SK-N-SH treated with all-trans-retinoic acid at 6 μM for 48 hours (cell line): ENCODE measurements around the gene FANCM.

Experiments used
- ATAC-seq: fragments of 200-7000 bp; cut with Tn5 transposase; 3 replicates; pipeline ENCODE4 v1.9.1; 2020; ENCODE audit warnings: mild to moderate bottlenecking, moderate library complexity
- ARNTL ChIP-seq: fragments of 450-650 bp; formaldehyde crosslinking; IDR thresholded peaks from 2 replicates; pipeline ENCODE4 v1.5.0; 2020; ENCODE audit warnings: low read depth, mild to moderate bottlenecking, moderate library complexity, borderline replicate concordance
- BACH2 ChIP-seq: fragments of 250-450 bp; sonication (Bioruptor Pico); IDR thresholded peaks from 2 replicates; pipeline ENCODE4 v1.9.0; 2021; ENCODE audit warnings: mild to moderate bottlenecking, borderline replicate concordance
- CSDC2 ChIP-seq: fragments of 250-450 bp; sonication (Bioruptor Pico); IDR thresholded peaks from 2 replicates; pipeline ENCODE4 v1.5.0; 2020; ENCODE audit warnings: mild to moderate bottlenecking, moderate library complexity
- CSRNP3 ChIP-seq: fragments of 250-450 bp; sonication (Bioruptor Pico); IDR thresholded peaks from 2 replicates; pipeline ENCODE4 v1.5.1; 2021; ENCODE audit warnings: mild to moderate bottlenecking, moderate library complexity
- GLIS3 ChIP-seq: fragments of 250-450 bp; sonication (Bioruptor Pico); IDR thresholded peaks from 2 replicates; pipeline ENCODE4 v1.5.0; 2020; ENCODE audit warnings: mild to moderate bottlenecking, moderate library complexity
- PATZ1 ChIP-seq: fragments of 250-450 bp; sonication (Bioruptor Pico); IDR thresholded peaks from 2 replicates; pipeline ENCODE4 v1.8.0; 2020; ENCODE audit warnings: mild to moderate bottlenecking, moderate library complexity, borderline replicate concordance
- PPARA ChIP-seq: fragments of 250-450 bp; sonication (Bioruptor Pico); IDR thresholded peaks from 2 replicates; pipeline ENCODE4 v1.5.0; 2020; ENCODE audit warnings: mild to moderate bottlenecking, borderline replicate concordance
- RARB ChIP-seq: fragments of 250-450 bp; sonication (Bioruptor Pico); IDR thresholded peaks from 2 replicates; pipeline ENCODE4 v1.8.0; 2021; ENCODE audit warnings: mild to moderate bottlenecking, moderate library complexity
- SNAI2 ChIP-seq: fragments of 250-450 bp; sonication (Bioruptor Pico); IDR thresholded peaks from 2 replicates; pipeline ENCODE4 v1.5.0; 2020; ENCODE audit warnings: mild to moderate bottlenecking, moderate library complexity
- ZC3H10 ChIP-seq: fragments of 250-450 bp; sonication (Bioruptor Pico); IDR thresholded peaks from 2 replicates; pipeline ENCODE4 v1.5.1; 2021; ENCODE audit warnings: mild to moderate bottlenecking, moderate library complexity
- ZFP30 ChIP-seq: fragments of 450-650 bp; formaldehyde crosslinking; IDR thresholded peaks from 2 replicates; pipeline ENCODE4 v1.5.0; 2022; ENCODE audit warnings: mild to moderate bottlenecking, moderate library complexity
- ZNF565 ChIP-seq: fragments of 450-650 bp; formaldehyde crosslinking; conservative IDR thresholded peaks from 2 replicates; pipeline ENCODE4 v1.5.0; 2020; ENCODE audit warnings: low read depth, mild to moderate bottlenecking, moderate library complexity
- ZNF70 ChIP-seq: fragments of 450-650 bp; formaldehyde crosslinking; IDR thresholded peaks from 2 replicates; pipeline ENCODE4 v1.5.0; 2020; ENCODE audit warnings: mild to moderate bottlenecking, moderate library complexity
- TF ChIP-seq, protein P1 (sequence below): fragments of 250-450 bp; sonication (Bioruptor Pico); IDR thresholded peaks from 2 replicates; pipeline ENCODE4 v1.5.0; 2020; ENCODE audit warnings: mild to moderate bottlenecking, moderate library complexity
- TF ChIP-seq, protein P2 (sequence below): fragments of 250-450 bp; sonication (Bioruptor Pico); IDR thresholded peaks from 2 replicates; pipeline ENCODE4 v1.5.1; 2020; ENCODE audit warnings: low read depth, mild to moderate bottlenecking, moderate library complexity

FANCM gene

GRCh38 chr14:45112896-45113781 is 22.6 kb upstream of the FANCM start:
- no peak; the same call in 2 of the 3 replicates for ATAC-seq
- TF ChIP-seq CSDC2 (CRISPR knock-in tag) (no peak), SNAI2 (CRISPR knock-in tag) (no peak), ZFP30 (no peak), ZNF70 (CRISPR knock-in tag) (no peak), PPARA (CRISPR knock-in tag) (no peak)

- TF ChIP-seq CSRNP3 (CRISPR knock-in tag), result no peak
- no peak for TF ChIP-seq RARB (CRISPR knock-in tag)
- no peak for TF ChIP-seq GLIS3
- no peak for TF ChIP-seq PATZ1 (CRISPR knock-in tag)
- no peak for TF ChIP-seq ZNF565 (CRISPR knock-in tag)
- TF ChIP-seq ZC3H10 (CRISPR knock-in tag), result no peak
- no peak for TF ChIP-seq ARNTL (CRISPR knock-in tag)
- no peak for TF ChIP-seq ZFP30
- TF ChIP-seq BACH2 (CRISPR knock-in tag), result no peak
- no peak for TF ChIP-seq ZNF70 (CRISPR knock-in tag)
- no peak for TF ChIP-seq SNAI2 (CRISPR knock-in tag)
- ATAC-seq, result no peak
These were observed 21.4 kb upstream of the FANCM start for GRCh38 chr14:45114327-45114726.

- TF ChIP-seq CSRNP3 (CRISPR knock-in tag), result no peak
- TF ChIP-seq, protein P1, sequence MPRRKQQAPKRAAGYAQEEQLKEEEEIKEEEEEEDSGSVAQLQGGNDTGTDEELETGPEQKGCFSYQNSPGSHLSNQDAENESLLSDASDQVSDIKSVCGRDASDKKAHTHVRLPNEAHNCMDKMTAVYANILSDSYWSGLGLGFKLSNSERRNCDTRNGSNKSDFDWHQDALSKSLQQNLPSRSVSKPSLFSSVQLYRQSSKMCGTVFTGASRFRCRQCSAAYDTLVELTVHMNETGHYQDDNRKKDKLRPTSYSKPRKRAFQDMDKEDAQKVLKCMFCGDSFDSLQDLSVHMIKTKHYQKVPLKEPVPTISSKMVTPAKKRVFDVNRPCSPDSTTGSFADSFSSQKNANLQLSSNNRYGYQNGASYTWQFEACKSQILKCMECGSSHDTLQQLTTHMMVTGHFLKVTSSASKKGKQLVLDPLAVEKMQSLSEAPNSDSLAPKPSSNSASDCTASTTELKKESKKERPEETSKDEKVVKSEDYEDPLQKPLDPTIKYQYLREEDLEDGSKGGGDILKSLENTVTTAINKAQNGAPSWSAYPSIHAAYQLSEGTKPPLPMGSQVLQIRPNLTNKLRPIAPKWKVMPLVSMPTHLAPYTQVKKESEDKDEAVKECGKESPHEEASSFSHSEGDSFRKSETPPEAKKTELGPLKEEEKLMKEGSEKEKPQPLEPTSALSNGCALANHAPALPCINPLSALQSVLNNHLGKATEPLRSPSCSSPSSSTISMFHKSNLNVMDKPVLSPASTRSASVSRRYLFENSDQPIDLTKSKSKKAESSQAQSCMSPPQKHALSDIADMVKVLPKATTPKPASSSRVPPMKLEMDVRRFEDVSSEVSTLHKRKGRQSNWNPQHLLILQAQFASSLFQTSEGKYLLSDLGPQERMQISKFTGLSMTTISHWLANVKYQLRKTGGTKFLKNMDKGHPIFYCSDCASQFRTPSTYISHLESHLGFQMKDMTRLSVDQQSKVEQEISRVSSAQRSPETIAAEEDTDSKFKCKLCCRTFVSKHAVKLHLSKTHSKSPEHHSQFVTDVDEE, result no peak
- TF ChIP-seq, protein P2, sequence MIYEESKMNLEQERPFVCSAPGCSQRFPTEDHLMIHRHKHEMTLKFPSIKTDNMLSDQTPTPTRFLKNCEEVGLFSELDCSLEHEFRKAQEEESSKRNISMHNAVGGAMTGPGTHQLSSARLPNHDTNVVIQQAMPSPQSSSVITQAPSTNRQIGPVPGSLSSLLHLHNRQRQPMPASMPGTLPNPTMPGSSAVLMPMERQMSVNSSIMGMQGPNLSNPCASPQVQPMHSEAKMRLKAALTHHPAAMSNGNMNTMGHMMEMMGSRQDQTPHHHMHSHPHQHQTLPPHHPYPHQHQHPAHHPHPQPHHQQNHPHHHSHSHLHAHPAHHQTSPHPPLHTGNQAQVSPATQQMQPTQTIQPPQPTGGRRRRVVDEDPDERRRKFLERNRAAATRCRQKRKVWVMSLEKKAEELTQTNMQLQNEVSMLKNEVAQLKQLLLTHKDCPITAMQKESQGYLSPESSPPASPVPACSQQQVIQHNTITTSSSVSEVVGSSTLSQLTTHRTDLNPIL (CRISPR knock-in tag), result no peak
- no peak for ATAC-seq
These were observed 17.1 kb upstream of the FANCM start for GRCh38 chr14:45118594-45118993.

DNA sequence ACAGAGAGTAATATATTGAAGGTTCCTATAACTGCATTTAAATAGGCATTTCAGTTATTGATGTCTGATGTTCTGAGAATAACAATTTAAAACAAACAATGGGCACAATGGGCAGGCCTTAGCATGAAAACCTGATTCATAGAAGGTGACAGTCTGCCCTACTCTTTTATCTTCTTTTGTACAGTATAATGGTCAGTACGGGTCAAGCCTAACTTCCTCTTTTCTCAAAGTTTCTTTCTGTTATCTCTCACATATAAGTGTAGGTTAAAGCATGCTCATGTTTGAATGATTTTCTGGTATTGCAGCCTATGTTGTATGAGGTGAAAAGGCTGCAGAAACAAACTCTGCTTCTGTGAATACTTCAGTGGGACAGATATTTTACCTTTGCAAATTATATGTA is 15.6 kb upstream of the FANCM start:
- TF ChIP-seq, protein P2 (CRISPR knock-in tag), result no peak
- TF ChIP-seq, all 23 proteins: peak for 0
- no peak for ATAC-seq
